HUES6 (cell line): ENCODE data around the gene DPP9.
A peak's percentile ranks its signal among the peaks of the same experiment; 100 is the strongest.

Experiments used
- H3K27ac ChIP-seq: 2 replicates; pipeline ENCODE4 v1.7.0; 2013; ENCODE audit warnings: low read depth, mild to moderate bottlenecking, low read length, inconsistent platforms
- H3K27me3 ChIP-seq: 2 replicates; pipeline ENCODE4 v1.6.1; 2013; ENCODE audit warnings: low read length; ENCODE audit not compliant: control insufficient read depth, insufficient read depth
- H3K36me3 ChIP-seq: 2 replicates; pipeline ENCODE4 v1.6.1; 2013; ENCODE audit warnings: low read length; ENCODE audit not compliant: control insufficient read depth, insufficient read depth
- H3K4me1 ChIP-seq: 2 replicates; pipeline ENCODE4 v1.6.1; 2013; ENCODE audit warnings: low read length; ENCODE audit not compliant: control insufficient read depth, insufficient read depth
- H3K4me3 ChIP-seq: 2 replicates; pipeline ENCODE4 v1.5.1; 2013; ENCODE audit warnings: low read depth, low read length
- H3K9ac ChIP-seq: one replicate; pipeline ENCODE4 v1.6.1; 2013; ENCODE audit warnings: mild to moderate bottlenecking, low read length
- H3K9me3 ChIP-seq: 2 replicates; pipeline ENCODE4 v1.6.1; 2013; ENCODE audit warnings: low read depth, low read length; ENCODE audit not compliant: control insufficient read depth, insufficient read depth

The DPP9 gene

DNA sequence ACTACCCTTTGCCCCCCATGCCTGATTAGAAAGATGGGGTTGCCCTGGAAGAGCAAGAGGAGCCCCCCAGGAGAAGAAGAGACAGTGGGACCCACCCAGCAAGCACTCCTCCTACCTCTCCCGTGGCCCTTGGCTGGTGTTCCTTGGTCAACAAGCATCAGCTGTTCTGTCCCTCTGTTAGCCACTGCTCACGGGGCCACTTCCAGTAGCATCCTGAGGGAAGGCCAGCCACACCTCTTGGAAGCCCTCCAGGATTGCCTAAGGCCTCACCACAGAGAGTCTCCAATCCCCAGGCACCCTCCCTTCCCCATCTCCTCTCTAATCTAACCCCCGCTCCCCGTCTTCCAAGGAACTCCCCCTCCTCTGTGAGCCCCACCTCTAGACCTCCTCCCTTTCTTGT lies 15.1 kb upstream of the DPP9 start:
- Histone ChIP-seq H3K9me3 (no peaks in the 10 kb centered on the region), H3K9ac (no peak overlapping the region), H3K27me3 (peaks cover 2% of the 10 kb centered on the region; the same call in 1 of the 2 replicates)

DNA sequence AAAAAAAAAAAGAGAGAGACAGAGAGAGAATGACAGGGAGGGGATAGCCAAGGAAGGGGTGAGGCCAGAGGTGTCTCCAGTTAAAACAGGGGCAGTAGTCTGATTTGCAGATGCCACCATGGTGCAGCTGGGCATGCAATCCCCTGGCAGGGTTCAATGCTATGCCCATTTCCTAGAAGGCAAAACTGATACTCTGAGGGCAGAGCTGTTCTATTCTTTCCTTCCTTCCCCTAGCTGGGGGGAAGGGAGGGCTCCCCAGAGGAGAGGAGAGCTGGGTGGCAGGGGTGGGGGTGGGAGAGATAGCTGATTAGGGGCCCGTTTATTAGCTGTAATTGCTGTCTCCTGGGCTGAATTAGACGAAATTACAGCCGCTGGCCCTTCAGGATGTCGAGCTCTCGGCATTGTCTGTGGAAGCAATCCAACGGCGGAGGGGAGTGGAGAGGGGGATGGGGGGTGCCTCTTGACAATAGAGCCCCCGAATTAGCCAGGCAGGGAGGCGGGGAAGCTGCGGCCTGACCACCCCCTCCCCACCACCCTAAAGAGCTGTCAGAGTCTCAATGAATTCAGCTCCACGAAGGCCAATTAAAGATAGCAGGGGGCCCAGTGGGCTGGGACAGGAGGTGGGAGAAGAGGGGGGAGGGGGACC lies 14.4 kb upstream of the DPP9 start:
- no peak overlapping the region for H3K27ac ChIP-seq
- H3K9ac ChIP-seq, result no peak overlapping the region
- H3K9me3 ChIP-seq, result no peaks in the 10 kb centered on the region
- H3K36me3 ChIP-seq, result no peaks in the 10 kb centered on the region
- H3K4me3 ChIP-seq, result no peak overlapping the region
- peaks cover 9% of the 10 kb centered on the region for H3K4me1 ChIP-seq
- H3K27me3 ChIP-seq, result peaks cover 2% of the 10 kb centered on the region; the same call in 1 of the 2 replicates

More for the DNA sequence above, 15.1 kb upstream of the DPP9 start:
- Histone ChIP-seq H3K36me3 (no peaks in the 10 kb centered on the region), H3K4me1 (peaks cover 13% of the 10 kb centered on the region), H3K27ac (no peak overlapping the region), H3K4me3 (no peak overlapping the region)

DNA sequence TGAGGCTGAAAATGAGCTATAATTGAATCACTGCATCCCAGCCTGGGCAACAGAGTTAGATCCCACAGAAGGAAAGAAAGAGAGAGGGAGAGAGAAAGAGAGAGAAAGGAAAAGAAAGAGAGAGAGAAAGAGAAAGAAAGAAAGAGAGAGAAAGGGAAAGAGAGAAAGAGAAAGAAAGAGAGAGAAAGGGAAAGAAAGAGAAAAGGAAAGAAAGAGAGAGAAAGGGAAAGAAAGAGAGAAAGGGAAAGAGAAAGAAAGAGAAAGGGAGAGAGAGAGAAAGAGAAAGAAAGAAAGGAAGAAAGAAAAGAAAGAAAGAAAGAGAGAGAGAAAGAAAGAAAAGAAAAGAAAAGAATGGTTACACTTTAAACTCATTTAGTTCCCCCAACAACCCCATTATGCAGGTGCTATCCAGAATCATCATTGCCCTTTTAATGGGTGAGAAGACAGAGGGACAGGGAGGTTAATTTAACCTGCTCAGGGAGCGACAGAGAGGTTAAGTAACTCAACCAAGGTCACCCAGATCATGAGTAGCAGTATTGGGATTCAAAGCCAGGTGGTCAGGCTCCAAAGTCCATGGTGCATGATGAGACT lies 10.2 kb upstream of the DPP9 start:
- H3K27me3 ChIP-seq, result peaks cover 2% of the 10 kb centered on the region; the same call in 1 of the 2 replicates
- no peak overlapping the region for H3K9ac ChIP-seq

DNA sequence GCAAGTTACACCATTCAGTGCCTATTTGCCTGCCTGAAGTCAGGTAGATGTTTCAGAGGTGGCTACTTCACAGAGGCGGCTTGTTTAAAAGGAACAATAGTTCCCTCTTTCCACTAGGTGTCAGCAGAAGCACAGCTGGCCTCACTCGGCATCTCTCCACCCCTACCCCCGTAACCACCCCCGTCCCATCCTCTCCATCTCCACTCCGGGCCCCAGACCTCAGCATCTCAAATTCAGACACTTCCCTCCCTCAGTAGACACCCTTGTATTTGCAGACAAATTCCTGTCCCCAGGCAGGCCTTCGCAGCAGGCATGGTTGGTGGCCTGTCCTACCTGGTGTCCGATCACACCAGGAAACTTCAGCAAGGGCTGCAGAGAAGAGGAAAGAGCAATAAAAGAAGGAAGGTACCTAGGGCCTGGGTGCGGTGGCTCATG lies 9.1 kb upstream of the DPP9 start:
- Histone ChIP-seq H3K9ac (no peak overlapping the region), H3K36me3 (no peaks in the 10 kb centered on the region), H3K27ac (no peak overlapping the region), H3K4me3 (peak overlapping the region; percentile 38; the same call in 1 of the 2 replicates), H3K9me3 (no peaks in the 10 kb centered on the region), H3K4me1 (no peaks in the 10 kb centered on the region), H3K27me3 (peaks cover 2% of the 10 kb centered on the region; the same call in 1 of the 2 replicates)

More for the DNA sequence above, 10.2 kb upstream of the DPP9 start:
- Histone ChIP-seq H3K4me3 (no peak overlapping the region), H3K4me1 (0 out of 2 replicates have a peak, but pooled peaks cover 2% of the 10 kb centered on the region), H3K9me3 (no peaks in the 10 kb centered on the region), H3K27ac (no peak overlapping the region), H3K36me3 (no peaks in the 10 kb centered on the region)

DNA sequence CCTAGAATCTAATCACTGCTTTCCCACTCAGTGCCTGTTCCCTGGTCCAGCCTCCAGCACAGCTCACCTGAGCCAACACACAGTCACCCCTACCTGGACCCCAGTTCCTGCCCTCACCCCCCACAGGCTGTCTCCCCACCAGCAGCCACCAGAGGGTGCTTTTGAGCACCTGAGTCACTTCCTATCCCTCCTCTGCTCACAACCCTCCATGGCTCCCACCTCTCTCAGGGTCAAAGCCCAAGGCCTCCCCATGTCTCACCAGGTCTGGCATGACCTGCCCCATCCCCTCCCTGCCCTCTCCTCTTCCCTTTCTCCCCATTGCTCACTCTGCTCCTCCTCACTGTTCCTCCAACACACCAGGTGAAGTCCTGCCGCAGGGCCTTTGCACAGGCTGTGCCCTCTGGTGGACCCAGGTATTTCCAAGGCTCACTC lies 7.1 kb upstream of the DPP9 start:
- Histone ChIP-seq H3K36me3 (no peaks in the 10 kb centered on the region), H3K27ac (no peak overlapping the region), H3K9me3 (no peaks in the 10 kb centered on the region), H3K4me1 (no peaks in the 10 kb centered on the region), H3K4me3 (no peak overlapping the region), H3K27me3 (peaks cover 2% of the 10 kb centered on the region; the same call in 1 of the 2 replicates), H3K9ac (no peak overlapping the region)

DNA sequence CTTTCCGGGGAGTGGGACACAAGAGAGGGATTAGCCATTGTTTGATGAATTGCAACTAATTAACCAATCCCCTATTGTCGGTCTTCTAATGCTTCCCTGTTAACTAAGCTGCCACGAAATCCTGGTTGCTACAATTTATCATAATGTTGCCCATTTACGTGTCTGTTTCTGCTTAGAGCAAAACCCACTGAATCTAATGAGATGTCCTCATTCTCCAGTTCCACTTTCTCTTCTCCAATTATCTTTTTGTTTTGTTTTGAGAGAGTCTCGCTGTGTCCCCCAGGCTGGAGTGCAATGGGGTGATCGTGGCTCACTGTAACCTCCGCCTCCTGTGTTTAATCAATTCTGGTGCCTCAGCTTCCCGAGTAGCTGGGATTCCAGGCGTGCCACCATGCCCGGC lies 5.2 kb upstream of the DPP9 start:
- Histone ChIP-seq H3K27ac (no peak overlapping the region), H3K4me1 (no peaks in the 10 kb centered on the region), H3K36me3 (no peaks in the 10 kb centered on the region), H3K4me3 (no peak overlapping the region), H3K9me3 (no peaks in the 10 kb centered on the region), H3K27me3 (no peaks in the 10 kb centered on the region), H3K9ac (no peak overlapping the region)

DNA sequence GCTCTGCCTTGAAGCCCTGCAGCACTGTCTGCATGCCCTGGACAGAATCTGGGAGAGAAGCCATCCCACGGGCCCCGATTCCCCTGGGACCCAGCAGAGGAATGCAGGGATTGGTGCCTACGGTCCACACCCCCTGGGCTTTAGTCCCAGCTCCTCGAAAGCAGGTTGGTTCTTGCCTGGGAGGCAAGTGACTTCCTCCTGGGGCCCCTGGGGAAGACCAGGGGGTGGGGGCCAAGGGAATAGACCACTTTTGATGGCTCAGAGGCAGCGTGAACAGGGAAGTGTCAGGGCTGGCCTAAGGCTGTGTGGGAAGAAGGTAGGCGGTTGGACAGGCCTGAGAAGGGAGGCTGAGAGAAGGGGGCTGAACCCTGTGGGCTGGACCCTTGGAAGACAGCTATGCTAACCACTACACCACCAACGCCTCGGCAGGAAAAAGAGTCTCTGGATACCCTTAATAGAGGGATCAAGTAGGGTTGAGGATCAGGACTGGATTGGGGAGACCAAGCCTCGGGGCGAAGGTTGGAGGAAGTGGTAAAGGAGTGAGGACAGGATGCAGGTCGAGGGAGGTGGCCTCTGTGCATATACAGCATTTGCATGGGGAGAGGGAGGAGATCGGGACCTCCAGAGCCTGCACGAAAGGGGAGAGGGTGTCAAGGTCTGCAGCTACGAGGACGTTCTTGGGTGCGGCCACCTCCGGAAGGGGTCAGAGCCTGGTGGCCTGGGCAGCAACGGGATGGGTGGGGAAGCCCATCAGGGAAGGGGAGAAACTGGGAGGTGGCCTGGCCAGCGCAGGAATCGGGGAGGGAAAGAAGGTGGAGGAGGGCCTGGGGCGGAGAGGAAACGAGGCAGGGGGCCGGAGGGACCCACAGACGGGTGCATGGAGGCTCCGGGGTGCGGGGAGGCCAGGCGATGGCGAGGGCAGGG lies 709 bp downstream of the DPP9 start:
- Histone ChIP-seq H3K27me3 (no peaks in the 10 kb centered on the region), H3K27ac (no peak overlapping the region; the same call in 1 of the 2 replicates), H3K36me3 (peaks cover 36% of the 10 kb centered on the region), H3K9ac (peak overlapping the region; percentile 86), H3K4me3 (peak overlapping the region; percentile 97), H3K9me3 (no peaks in the 10 kb centered on the region), H3K4me1 (no peaks in the 10 kb centered on the region)

DNA sequence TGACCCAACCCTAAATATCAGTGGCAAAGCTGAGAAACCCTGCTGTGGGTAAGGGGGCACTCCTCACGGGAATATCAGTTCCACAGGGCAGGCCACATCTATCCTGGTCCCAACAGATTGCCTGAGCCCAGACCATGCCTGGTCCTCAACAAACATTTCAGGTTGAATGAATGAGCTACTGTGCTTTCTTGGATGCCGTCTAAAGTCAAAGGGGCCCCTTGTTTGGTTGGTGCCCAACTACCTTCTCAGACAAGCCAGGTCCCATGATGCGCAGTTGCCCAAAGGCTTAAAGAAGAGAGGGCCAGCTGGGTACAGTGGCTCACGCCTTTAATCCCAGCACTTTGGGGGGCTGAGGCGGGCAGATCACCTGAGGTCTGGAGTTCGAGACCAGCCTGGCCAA lies 2.4 kb downstream of the DPP9 start:
- peaks cover 48% of the 10 kb centered on the region for H3K36me3 ChIP-seq
- no peak overlapping the region for H3K27ac ChIP-seq
- H3K4me1 ChIP-seq, result no peaks in the 10 kb centered on the region
- H3K9ac ChIP-seq, result no peak overlapping the region
- H3K9me3 ChIP-seq, result no peaks in the 10 kb centered on the region
- no peaks in the 10 kb centered on the region for H3K27me3 ChIP-seq
- H3K4me3 ChIP-seq, result no peak overlapping the region

DNA sequence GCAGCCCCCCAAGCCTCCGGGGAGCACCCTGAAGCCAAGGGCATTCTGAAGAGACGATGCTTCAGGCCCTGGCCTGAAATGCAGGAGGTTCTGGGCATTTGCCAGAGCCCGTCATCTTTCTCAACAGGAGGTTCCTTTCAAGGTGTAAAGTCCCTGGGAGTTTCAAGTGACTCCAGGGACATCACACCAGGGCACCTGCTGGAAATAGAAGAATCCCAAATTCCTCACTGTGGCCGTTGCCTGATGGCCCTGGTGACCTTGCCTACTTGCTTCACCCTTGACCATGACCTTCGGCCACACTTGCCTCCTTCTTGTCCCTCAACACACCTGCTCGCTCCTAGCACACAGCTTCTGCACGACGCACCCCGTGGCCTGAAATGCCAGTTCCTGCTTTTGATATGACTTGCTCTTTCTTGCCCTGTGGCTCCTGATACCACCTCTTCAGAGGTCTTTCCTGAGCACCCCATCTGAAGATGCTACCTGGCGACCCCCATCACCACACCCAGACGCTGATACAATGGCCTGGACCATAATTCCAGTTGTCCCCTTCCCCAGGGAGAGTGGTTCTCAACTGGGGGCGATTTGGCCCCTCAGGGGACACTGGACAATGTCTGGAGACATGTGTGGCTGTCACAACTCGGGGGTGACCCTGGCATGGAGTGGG lies 3.5 kb downstream of the DPP9 start:
- Histone ChIP-seq H3K9ac (no peak overlapping the region), H3K27ac (no peak overlapping the region), H3K4me3 (no peak overlapping the region), H3K27me3 (no peaks in the 10 kb centered on the region), H3K4me1 (no peaks in the 10 kb centered on the region), H3K9me3 (no peaks in the 10 kb centered on the region), H3K36me3 (peaks cover 58% of the 10 kb centered on the region)

DNA sequence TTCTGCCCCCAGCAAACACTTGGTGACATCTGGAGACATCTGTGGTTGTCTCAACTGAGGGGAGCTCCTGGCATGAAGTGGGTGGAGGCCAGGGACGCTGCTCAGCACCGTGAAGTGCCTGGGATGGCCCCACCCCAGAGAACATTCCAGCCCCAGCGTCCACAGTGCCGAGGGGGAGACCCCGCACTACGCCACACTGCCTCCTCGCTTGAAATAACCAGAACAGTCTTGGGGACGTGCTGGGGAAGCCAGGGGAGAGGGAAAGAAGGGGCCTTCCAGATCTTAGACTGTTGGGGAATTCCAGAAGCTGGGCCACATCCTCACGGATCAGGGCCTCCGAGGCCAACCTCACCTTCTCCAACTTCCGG lies 4.2 kb downstream of the DPP9 start:
- Histone ChIP-seq H3K9ac (no peak overlapping the region), H3K4me3 (no peak overlapping the region), H3K27me3 (no peaks in the 10 kb centered on the region), H3K4me1 (no peaks in the 10 kb centered on the region), H3K27ac (no peak overlapping the region), H3K36me3 (peaks cover 61% of the 10 kb centered on the region), H3K9me3 (no peaks in the 10 kb centered on the region)
